Measurements from ENCODE around the gene P2RY12.

DNA sequence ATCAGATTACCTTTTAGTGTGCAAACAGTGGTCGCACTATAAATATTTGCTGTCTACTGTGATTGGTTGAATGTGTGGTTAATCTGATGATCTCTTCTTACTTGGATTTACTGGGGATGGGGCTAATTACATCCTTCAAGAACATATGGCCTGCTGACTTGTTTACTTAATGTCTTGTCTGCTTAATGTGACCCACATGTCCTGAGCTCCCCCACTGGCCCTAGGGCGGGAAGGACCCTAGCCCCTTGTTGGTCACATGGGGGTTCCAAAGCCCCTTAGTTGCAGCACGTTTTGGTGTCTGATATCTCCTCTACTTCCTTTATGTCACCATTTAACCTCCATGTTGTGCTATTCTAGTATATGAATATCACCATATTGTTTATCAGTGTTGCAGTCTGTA, 17.8 kb upstream of the P2RY12 start:
- TF ChIP-seq CTCF (IDR thresholded peaks at IDR 0.05), result no peak
- no peak for TF ChIP-seq ZFX (IDR thresholded peaks at IDR 0.05; ENCODE audit: borderline replicate concordance)
